ENCODE measurements around the gene MTHFSD. TPM values are rescaled to one million over a fixed set of nuclear protein-coding genes. Genes with fewer than 3 reads are reported as not detected.

The MTHFSD gene
- total and polyA plus RNA-seq, 9 donors: 11.0 to 24.9 (median 21.8) TPM

DNA sequence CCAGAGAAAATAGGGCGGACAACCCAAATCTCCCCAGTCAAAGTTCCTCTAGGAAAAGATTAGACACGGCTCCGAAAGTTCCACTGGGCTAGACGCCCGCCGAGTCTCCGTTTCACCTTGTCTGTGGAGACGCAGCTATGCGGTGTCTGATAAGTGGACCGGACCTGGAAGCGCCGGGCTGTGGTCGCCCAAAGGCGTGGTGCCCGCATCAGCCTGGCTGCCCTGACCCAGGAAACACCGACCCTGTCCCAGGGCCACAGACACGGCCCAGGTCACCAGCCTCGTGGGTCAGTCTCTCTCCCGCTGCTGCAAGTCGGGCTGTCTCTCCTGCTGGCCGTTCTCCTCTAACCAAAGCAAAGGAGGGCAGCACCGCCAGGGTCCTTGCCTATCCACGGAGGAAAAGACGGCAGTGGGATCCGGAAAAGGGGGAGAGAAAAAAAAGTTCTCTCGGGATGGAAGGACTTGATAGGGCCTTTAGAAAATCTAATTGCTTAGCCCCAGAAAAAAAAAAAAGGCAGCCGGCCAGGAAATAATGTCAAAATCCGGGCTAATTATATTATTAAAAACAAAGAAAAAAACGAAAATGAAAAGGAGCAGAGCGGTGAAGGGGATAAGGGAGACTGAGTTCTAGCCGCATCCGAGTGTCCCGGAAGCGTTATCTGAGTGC, 58.6 kb downstream of the MTHFSD start:
- Histone ChIP-seq H3K27me3 (no peaks in the 10 kb centered on the region), H3K36me3 (no peaks in the 10 kb centered on the region), H3K4me1 (ENCODE audit: insufficient read depth) (no peaks in the 10 kb centered on the region), H3K27ac (no peak overlapping the region), H3K4me3 (no peak overlapping the region), H3K9me3 (no peaks in the 10 kb centered on the region)
- intact Hi-C loops (cut with DNase I): no loop called here
- DNase-seq: no peak
- 8 to 11% (median 8%) methylated on average over 34 of the region's 34 CpGs for WGBS, 3 donors
- TF ChIP-seq, protein P1, sequence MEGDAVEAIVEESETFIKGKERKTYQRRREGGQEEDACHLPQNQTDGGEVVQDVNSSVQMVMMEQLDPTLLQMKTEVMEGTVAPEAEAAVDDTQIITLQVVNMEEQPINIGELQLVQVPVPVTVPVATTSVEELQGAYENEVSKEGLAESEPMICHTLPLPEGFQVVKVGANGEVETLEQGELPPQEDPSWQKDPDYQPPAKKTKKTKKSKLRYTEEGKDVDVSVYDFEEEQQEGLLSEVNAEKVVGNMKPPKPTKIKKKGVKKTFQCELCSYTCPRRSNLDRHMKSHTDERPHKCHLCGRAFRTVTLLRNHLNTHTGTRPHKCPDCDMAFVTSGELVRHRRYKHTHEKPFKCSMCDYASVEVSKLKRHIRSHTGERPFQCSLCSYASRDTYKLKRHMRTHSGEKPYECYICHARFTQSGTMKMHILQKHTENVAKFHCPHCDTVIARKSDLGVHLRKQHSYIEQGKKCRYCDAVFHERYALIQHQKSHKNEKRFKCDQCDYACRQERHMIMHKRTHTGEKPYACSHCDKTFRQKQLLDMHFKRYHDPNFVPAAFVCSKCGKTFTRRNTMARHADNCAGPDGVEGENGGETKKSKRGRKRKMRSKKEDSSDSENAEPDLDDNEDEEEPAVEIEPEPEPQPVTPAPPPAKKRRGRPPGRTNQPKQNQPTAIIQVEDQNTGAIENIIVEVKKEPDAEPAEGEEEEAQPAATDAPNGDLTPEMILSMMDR (IDR thresholded peaks at IDR 0.05): no peak
- no peak for TF ChIP-seq EP300 (IDR thresholded peaks at IDR 0.05)
- TF ChIP-seq POLR2A (IDR thresholded peaks at IDR 0.05): no peak

DNA sequence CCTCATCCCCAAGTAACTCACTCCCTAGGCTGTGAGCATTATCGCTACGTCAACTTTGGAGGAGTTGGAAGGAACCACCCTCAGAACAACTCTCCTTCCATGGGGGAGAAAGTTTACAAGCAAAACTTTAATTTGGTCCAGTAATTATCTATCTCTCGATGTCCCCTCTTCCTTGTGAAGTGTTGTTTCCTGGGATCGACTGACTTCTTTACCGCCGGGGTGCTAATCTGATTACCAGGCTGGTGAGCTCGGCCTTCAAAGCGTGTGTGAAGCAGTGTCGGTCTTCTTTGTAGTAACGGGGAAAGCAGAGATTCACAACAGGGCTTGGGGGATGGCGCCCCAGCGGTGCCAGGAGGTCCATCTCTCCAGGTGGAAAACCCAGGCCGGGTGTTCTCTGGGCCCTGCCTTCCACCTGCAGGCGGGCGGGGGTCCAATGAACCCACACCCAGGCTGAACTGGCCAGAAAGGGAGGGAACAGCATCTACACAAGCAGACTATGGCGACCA, 59.2 kb downstream of the MTHFSD start:
- 10 to 13% (median 10%) methylated on average over 16 of the region's 16 CpGs for WGBS, 3 donors
- no peak overlapping the region for H3K4me3 ChIP-seq
- H3K9me3 ChIP-seq: no peaks in the 10 kb centered on the region
- no peaks in the 10 kb centered on the region for H3K36me3 ChIP-seq
- no peak overlapping the region for H3K27ac ChIP-seq
- no peaks in the 10 kb centered on the region for H3K4me1 ChIP-seq (ENCODE audit: insufficient read depth)
- intact Hi-C loops (cut with DNase I): no loop called here
- H3K27me3 ChIP-seq: no peaks in the 10 kb centered on the region
- TF ChIP-seq, protein P1 (IDR thresholded peaks at IDR 0.05): no peak
- no peak for TF ChIP-seq EP300 (IDR thresholded peaks at IDR 0.05)
- TF ChIP-seq POLR2A (IDR thresholded peaks at IDR 0.05): no peak
- no peak for DNase-seq

DNA sequence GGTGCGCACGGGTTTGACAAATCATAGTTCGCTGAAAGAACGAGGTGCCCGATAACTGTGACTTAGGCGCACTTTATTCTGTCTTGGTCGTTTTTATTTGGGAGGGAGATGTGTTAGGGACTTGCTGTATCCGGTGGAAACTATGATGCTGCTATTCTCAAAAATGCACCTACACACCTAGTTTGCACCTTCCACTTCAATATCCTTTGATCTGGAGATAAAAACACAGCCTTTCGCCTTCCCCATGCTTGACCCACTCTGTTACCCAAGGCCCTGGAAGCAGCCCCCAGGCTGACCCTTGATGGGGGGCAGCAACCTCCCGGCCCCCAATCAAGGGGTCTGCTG, 59.7 kb downstream of the MTHFSD start:
- intact Hi-C loops (cut with DNase I): no loop called here
- no peak for DNase-seq
- Histone ChIP-seq H3K27me3 (no peaks in the 10 kb centered on the region), H3K9me3 (no peaks in the 10 kb centered on the region), H3K27ac (no peak overlapping the region), H3K36me3 (no peaks in the 10 kb centered on the region), H3K4me3 (no peak overlapping the region), H3K4me1 (ENCODE audit: insufficient read depth) (no peaks in the 10 kb centered on the region)
- 8 to 12% (median 11%) methylated on average over 10 of the region's 10 CpGs for WGBS, 3 donors
- no peak for TF ChIP-seq EP300 (IDR thresholded peaks at IDR 0.05)
- no peak for TF ChIP-seq POLR2A (IDR thresholded peaks at IDR 0.05)
- TF ChIP-seq, protein P1 (IDR thresholded peaks at IDR 0.05): no peak

DNA sequence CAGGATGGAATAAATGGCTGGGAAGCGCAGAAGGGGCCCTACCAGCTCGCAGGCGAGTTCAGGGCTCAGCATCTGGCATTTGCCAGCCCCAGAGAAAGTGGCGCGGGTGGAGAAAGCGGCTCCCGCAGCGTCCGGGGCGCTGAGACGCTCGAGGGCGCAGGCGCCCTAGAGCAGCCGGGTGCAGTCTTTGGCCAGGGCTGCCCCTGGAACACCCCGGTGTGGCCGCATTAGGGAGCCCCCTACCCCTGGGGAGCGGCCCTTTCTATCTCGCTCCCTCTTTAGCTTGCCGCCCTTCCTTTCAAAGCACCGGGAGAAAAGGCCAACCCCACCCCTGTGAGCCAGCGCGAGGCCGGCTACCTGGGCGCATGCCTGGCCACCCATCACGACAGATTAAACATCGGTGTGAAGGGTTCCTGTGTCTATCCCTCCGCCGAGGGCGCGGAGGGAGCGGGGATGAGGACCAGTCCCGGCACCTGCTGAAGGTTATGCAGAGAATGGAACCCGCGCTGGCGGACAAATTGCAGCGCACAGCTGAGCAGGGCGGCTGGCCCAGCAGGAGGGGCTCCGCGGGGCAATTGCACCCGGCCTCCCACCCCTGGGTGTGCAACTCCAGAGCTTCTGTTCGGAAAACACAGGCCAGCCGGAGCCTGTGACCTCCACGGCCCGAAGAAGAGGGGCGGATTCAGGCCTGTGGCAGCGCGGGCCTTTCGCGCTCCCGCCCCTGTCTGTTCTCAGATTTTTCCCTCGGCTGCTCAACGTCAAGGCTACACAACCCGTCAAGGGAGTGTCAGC, 60.3 kb downstream of the MTHFSD start:
- H3K36me3 ChIP-seq: no peaks in the 10 kb centered on the region
- no peak overlapping the region for H3K4me3 ChIP-seq
- H3K9me3 ChIP-seq: no peaks in the 10 kb centered on the region
- TF ChIP-seq EP300 (IDR thresholded peaks at IDR 0.05) (no peak), POLR2A (IDR thresholded peaks at IDR 0.05) (no peak)
- TF ChIP-seq, protein P1 (IDR thresholded peaks at IDR 0.05): no peak
- H3K27ac ChIP-seq: no peak overlapping the region
- no peaks in the 10 kb centered on the region for H3K27me3 ChIP-seq
- intact Hi-C loops (cut with DNase I): no loop called here
- WGBS, 3 donors: 7 to 15% (median 8%) methylated on average over 39 to 54 of the region's 54 CpGs
- H3K4me1 ChIP-seq (ENCODE audit: insufficient read depth): no peaks in the 10 kb centered on the region
- DNase-seq: no peak

All from ovary (tissue), 9 donors.